Fibroblast of peridontal ligament (primary cell): ENCODE data around the gene AATK.

Source experiments
- DNase-seq: peaks from one replicate; pipeline ENCODE4 v3.0.0-alpha.2; 2010; ENCODE audit errors: extremely low read depth

AATK gene, protein sequence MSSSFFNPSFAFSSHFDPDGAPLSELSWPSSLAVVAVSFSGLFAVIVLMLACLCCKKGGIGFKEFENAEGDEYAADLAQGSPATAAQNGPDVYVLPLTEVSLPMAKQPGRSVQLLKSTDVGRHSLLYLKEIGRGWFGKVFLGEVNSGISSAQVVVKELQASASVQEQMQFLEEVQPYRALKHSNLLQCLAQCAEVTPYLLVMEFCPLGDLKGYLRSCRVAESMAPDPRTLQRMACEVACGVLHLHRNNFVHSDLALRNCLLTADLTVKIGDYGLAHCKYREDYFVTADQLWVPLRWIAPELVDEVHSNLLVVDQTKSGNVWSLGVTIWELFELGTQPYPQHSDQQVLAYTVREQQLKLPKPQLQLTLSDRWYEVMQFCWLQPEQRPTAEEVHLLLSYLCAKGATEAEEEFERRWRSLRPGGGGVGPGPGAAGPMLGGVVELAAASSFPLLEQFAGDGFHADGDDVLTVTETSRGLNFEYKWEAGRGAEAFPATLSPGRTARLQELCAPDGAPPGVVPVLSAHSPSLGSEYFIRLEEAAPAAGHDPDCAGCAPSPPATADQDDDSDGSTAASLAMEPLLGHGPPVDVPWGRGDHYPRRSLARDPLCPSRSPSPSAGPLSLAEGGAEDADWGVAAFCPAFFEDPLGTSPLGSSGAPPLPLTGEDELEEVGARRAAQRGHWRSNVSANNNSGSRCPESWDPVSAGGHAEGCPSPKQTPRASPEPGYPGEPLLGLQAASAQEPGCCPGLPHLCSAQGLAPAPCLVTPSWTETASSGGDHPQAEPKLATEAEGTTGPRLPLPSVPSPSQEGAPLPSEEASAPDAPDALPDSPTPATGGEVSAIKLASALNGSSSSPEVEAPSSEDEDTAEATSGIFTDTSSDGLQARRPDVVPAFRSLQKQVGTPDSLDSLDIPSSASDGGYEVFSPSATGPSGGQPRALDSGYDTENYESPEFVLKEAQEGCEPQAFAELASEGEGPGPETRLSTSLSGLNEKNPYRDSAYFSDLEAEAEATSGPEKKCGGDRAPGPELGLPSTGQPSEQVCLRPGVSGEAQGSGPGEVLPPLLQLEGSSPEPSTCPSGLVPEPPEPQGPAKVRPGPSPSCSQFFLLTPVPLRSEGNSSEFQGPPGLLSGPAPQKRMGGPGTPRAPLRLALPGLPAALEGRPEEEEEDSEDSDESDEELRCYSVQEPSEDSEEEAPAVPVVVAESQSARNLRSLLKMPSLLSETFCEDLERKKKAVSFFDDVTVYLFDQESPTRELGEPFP (N-terminal part only)

DNA sequence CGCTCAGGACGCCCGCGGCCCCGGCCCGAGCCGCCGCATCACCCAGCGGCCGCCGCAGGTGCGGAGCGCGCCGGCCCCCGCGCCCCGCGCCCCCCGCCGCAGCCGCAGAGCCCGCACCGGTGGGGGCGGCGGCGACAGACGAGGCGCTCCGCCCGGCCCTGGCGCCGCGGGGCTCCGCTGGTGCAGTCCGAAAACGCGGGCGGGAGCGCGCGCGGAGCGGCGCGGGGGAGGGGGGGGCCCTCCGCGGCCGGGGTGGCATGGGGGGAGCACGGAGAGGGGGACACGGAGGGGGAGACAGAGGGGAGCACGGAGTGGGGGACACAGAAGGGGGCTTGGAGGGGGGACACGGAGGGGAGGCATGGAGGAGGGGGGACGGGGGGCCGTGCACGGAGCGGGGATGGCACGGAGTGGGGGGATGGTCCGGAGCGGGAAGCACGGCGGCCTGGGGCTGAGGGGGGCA lies at the start of gene AATK:
Gene AATK (minus strand): TSS at position 189 of the 460 bp plus-strand sequence. CDS start 229 bp downstream, outside the sequence.
- DNase-seq: no peak

DNA sequence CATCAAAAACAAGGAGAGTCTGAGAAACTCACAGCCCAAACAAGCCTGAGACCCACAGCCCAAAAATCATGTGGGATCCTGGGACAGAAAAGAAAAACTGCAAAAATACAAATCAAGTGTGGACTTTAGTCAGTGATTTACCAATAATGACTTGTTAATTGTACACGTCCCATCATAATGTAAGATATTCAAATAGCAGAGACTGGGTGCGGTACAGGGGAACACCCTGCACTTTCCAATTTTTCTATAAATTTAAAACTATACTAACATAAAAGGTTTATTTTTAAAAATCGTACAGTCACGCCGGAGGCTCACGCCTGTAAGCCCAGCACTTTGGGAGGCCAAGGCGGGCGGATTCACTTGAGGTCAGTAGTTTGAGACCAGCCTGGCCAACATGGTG lies 48.0 kb upstream of the AATK start:
- DNase-seq: no peak

DNA sequence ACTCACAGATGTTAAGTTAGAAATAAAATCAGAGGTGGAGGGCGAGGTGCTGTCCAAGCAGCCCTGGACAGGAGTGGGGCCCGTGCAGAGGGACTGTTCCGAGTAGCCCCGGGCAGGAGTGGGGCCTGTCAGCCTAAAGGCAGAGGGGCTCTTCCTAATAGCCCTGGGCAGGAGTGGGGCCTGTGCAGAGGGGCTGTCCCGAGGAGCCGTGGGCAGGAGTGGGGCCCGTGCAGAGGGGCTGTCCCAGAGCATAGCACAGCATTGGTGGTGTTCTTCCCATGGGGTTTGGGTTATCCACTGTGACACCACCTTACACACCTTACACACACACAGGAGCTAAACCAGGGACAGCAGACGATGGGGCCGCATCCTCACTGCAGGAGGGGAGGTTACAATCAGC lies 46.3 kb upstream of the AATK start:
- DNase-seq: no peak

DNA sequence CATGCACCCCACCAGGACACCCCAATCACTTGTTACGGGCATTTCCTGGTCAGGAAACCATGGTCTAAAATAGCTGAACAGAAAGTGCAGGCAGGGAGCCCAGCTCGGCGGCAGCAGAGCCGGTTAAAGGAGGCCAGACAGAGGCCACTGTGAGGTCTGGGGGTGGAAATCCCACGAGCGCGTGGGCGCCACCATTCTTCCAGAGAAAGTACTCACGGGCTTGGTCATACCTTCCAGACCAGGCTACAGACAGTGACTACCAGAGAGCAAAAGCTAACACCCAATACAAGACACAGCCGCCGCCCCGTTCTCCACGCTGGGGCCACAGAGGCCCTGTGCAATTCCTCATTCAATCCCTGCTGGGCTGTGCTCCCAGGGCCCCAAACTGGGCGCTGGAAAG lies 44.8 kb upstream of the AATK start:
- no peak for DNase-seq

DNA sequence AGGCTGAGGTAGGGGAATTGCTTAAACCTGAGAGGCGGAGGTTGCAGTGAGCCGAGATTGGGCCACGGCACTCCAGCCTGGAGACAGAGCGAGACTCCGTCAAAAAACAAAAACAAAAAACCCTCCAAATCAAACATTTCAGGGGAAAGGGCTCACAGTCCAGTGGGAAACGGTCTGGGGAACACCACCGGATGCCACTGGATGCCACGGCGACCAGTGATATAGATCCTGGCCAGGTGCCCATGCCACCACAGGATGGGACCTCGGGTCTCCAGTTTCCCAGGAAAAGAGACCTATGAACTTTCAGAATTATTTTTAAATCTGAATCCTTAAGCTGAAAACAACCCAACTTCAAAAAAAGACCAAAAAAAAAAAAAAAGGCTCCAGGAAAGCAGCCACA lies 44.4 kb upstream of the AATK start:
- no peak for DNase-seq

DNA sequence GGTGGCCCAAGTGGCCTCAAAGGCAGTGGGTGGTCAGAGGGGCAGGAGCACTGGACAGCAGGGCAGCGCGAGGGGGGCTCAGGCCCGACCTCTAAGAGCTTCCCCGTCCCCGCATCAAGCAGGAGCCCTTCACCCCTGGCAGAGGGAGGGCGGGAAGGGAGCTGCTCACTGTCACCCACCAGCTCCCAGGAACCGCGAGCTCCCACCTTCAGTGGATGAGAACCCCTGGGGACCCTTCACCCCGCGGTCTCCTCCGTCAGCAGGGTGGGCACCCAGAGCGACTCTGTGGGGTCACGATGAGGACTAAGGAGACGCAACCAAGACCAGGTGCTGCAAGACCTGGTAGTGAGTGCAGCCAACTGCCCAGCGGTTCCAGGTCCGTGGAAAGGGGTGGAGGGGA lies 43.1 kb upstream of the AATK start:
- no peak for DNase-seq

DNA sequence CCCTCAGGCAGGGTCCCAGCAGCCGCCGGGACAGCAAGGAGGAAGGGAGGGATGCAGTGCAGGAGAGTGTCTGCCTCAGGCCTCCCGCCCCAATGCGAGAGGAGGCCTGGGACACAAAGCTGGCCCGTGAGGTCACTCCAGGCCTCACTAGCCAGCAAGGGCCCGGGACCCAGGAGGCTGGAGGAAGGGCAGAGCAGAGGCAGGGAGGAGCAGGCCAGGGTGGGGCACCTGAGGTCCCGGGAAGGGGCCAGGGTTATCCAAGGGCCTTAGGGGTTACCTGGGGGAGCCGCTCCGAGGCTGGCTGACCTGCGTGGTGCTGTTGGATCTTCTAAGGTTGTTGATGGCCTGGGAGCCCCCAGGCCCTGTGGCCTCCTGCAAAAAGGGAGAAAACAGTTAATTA lies 42.6 kb upstream of the AATK start:
- DNase-seq: no peak

DNA sequence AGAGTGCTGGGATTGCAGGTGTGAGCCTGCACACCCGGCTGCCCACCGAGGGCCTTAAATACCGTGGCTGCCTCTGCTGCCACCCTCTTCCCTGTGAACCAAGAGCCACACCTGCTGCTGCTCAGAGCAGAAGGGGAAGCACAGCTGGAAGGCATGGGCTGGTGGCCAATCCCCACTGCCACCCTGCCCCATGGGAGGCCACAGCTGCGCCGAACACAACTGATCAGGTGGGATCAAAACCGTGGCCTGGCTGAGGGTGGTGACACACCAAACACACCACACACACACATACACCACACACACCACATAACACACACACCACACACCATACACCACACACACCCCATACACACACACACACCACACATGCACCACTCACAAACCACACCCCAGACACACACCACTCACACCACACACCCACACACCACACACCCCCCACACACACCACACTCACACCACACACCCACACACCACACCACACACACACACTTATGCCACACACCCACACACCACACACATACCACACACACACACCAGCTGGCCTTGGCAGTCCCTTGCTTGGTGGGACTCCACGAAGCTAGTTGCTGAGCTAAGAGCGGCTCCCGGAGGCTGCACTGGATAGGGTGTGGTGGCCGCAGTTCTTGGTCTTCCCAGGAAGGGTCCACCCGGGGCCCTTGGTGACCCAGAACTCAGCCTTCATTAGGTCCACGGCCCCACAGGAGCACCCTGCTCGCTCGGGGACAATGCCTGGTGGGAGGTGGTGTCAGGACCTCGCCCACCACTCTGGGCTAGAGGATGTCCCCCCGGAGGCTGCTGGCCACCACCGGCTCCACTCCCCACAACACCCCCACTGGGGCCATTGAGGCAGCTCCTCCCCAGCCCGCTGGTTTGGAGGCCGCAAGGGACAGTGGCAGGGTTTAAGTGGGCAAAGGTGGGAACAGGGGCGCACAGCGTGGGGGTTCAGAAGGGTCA lies 41.9 kb upstream of the AATK start:
- DNase-seq: no peak

DNA sequence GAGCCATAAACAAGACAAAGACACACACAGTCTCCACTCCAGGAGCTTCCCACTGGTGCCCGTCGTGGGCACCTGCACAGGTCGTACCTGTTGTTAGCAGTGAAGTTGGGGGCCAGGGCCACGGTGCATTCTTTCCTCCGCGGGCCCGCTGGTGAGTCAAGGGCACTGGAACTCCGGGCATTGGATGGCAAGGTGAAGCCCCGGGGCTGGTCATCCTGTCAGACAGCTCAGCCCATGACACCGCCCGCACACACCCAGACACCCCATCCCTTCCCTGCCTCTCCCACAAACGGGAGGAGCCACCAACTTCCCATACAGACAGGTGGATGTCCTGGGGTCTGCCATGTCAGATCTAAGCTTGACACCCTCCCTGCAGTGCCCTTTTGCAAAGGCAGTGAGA lies 40.6 kb upstream of the AATK start:
- DNase-seq: no peak

DNA sequence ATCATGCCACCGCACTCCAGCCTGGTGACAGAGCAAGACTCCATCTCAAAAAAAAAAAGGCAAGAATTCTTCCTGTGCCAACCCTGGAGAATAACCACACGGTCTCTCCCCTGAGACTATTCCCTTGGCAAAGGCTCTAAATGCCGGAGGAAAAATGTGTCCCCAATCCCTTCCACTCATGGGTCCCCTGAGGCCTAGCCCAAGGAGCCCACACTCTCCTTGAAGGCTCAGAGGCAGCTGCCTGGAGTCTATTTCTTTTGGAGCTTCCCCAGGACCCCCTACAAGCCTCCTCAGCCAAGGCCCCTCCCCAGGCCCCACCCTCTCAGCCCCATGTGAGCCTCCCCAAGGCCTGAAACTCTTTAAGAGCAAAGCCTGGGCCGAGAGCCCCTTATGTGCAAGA lies 40.1 kb upstream of the AATK start:
- DNase-seq: no peak

DNA sequence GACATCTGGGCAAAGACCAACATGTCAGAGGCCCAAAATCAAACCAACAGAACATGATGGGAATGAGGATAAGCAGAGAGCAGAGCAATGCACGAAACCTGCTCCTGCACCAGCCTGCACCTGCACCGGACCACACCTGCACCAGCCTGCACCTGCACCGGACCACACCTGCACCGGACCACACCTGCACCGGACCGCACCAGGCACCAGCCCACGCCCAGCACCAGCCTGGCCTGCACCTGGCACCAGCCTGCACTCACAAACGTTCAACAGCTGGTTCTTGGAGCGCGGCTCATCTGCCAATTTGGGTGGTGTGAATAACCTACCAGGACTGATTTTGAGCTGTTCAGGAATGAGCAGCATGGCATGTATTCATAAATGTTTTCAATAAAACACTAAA lies 38.6 kb upstream of the AATK start:
- no peak for DNase-seq

DNA sequence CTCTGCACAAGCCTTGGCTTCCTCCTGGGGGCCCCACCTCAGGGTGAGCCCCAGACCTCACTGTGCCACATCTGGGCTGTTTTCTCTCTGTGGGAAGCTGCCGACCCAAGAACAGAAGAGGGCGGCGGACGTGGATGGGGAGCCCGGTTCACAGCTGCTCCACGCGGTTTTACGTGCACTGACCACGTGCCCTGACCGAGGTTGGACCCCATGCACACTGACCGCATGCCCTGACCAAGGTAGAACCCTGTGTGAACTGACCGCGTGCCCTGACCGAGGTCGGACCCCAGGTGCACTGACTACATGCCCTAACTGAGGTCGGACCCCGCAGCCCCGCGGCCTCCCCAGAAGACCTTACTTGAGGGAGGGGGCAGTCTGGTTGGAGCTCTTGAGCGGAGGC lies 37.1 kb upstream of the AATK start:
- DNase-seq: no peak

DNA sequence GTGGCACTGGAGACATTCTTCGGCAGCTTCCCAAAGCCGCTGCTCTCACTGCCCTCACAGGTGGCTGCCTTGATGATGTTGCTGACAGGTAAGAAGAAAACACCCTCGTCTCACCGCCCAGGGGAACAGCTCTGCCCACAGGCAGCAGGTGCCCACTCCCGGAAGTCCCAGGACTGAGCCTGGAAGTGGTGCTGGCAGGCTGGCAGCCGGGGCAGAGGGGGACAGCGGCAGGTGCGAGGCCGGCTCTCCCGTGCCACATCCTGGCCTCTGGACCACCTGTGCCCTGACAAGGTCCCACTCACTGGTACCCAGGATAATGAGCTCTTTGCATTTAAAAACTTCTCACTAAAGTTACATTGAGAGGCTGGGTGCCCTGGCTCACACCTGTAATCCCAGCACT lies 36.3 kb upstream of the AATK start:
- no peak for DNase-seq

DNA sequence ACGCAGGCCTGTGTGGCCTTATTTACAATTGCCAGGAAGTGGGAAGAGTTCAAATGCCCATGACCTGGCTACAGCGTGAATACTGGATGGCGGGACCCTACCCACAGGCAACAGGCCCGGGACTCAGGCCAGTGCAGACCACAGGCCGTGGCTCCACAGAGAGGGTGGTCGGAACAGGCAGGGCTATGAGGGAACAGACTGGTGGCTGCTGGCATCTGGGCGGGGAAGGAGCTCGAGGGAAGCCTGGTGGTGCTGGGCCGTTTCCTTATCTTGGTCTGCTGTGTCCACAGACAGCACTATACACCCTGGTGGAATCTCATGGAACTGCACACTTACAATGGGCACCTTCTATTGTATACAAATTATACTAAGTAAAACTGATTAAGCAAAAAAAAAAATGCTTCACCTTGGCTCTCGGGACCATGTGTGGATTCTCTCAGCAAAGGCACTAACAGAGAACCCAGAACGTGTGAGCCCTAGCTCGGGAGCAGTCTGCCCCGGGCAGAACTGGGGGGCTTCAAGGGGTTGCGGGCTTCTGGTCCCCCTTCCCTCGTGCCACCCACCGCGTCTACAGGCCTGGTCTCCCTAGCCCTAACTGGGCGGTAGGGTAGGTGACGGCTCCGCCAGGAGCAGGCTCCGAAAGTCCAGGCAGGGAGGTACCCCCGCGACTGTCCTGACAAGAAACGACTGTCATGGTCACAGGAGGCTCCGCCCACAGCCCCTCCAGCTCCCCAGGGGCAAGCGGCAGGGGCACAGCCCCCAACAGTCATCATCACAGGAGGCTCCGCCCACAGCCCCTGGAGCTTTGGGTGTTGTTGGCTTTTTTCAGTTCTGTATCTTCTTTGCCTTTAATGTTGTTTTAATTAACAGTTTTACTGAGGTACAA lies 34.9 kb upstream of the AATK start:
- peak; percentile 82 for DNase-seq

DNA sequence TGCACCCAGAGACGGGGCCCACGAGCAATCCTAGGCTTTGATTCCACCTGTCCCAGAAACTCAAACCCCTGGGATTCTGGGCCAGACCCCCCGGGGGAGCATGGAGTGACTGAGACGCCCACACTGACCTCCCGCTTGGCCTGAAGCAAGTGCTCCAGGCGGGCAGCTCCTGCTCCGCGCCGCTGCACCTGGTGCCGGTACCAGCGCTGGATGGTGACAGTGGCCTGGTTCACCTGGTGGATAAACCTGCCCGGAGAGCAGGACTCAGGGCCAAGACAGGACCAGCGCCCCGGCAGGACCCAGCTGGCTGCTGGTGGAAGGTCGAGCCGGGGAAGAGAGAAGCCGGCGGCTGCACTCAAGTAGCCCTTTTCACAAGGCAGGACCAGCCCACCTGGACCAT lies 34.2 kb upstream of the AATK start:
- no peak for DNase-seq

DNA sequence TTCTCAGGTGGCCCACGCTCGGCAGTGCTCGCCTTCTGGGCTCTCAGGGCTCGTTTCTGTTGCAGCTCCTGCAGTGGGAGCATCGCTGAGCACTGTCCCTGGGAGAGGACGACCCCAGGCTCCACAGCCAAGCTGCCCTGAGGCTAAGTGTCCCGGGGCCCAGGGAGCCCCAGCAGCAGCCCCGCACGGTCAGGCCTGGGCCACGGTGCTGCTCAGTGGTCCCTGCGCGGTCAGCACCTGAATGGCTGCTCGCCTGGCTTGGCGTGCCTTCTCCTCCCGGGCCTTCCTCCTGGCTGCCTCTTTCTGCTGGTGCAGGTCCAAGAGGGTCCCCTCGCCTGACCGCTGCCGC lies 33.4 kb upstream of the AATK start:
- DNase-seq: no peak

DNA sequence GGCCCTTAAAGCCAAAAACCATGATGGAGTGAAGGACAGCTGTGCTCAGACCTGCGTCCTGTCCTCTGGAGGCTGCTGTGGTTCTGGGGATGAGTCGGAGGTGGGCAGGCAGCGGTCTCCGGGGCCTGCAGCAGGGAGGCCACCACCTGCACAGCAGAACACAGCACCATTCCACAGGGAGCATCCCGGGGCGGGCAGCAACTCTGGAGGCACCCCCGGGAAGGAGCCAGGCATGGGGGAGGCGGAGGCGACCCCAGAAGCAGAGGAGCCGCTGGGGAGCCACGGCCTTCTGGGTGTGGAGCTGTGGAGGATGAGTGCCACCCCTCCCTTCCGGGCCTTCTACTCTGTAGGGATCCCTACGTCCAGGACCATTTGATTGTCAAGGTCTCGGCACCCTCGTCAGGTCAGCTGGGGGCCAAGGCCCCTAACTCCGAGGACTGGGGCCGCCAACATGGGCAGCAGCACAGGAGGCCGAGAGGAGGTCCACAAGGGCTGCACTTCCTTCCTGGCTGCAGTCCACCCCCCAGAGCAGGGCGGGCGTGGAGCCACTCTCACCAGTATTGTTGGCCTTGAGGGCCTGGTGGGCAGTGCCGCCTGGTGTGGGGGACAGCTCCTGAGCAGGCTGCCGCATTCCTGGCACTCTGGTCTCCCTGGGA lies 32.9 kb upstream of the AATK start:
- no peak for DNase-seq

DNA sequence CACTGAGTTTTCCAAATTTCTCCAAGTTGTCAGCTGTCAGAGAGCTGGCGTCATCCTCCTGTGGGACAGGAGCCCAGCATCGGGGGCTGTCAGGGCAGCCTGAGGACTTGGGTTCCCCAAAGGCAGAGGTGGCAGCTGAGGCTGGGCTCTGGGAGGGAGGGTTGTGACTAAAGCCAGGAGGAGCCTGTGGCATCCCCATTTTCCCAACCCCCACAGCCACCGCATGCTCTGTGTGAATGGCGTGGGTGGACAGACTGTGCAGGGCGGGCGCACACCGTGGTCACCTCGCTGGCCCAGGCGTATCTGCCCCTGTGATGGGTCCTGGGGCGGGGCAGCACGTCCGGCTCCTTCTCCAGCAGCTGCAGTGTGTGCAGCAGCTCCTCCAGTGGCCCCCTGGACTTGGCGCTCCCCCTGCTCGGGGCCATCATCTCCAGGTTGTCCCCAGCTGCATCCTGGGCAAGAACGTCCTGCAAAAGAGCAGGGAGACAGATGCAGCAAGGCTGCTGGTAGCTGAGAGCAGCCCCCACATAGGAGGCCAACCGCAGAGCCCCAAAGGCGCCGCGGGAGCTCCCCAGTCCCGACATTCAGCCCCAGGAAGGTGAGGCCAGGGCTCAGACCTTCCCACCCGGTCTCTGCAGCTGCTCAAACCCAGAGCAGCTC lies 31.9 kb upstream of the AATK start:
- no peak for DNase-seq

DNA sequence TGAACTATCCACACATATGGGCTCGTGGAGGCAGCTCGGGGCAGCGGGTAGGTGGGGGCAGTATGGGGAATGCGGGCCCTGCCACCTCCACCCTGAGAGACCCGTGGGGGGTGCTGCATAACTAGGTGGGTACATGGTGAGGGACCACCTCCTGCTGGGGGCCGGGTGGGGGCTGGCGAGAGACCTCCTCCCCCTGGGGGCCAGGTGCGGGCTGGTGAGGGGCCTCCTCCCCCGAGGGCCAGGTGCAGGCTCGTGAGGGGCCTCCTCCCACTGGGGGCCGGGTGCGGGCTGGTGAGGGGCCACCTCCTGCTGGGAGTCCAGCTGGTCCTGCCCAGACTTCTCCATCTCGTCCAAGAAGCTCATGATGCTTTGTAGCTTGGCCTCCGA lies 31.4 kb upstream of the AATK start:
- DNase-seq: no peak
